NCI-H1092 treated with DMSO at 0.1 percent for 48 hours (cell line): ENCODE data around the gene BCKDHA.
"Not testable (repeated sequence)": the region's sequence is repeated elsewhere in the genome, so short reads cannot be mapped to it uniquely, and the experiment has no call there.

Source experiments
- DNase-seq: peaks from one replicate; lab custom pipeline; 2025; lab: John Stamatoyannopoulos, UW

BCKDHA gene

GRCh38 chr19:41447732-41448332 lies 50.2 kb downstream of the BCKDHA start:
- DNase-seq = no peak

GRCh38 chr19:41449079-41449864 lies 51.7 kb downstream of the BCKDHA start:
- peak; percentile 43 for DNase-seq

- no peak for DNase-seq
Measured at GRCh38 chr19:41449865-41450178, 52.2 kb downstream of the BCKDHA start.

GRCh38 chr19:41452584-41453275 lies 55.1 kb downstream of the BCKDHA start:
- DNase-seq = no peak

- DNase-seq = no peak
Measured at GRCh38 chr19:41455936-41456335, 58.3 kb downstream of the BCKDHA start.

- DNase-seq = no peak
Measured at GRCh38 chr19:41456342-41456918, 58.8 kb downstream of the BCKDHA start.

GRCh38 chr19:41457241-41457640 lies 59.6 kb downstream of the BCKDHA start:
- DNase-seq = no peak

GRCh38 chr19:41462497-41462896 lies 64.9 kb downstream of the BCKDHA start:
- no peak for DNase-seq

- DNase-seq = not testable (repeated sequence)
Measured at GRCh38 chr19:41463257-41464256, 65.9 kb downstream of the BCKDHA start.
